Sigmoid colon (tissue), 4 donors: ENCODE data around the gene COL6A2.

Source experiments
- CTCF ChIP-seq, 4 experiments: fragments of 450-650 bp in 3 of 4; fragments of 200-600 bp in 1 of 4; IDR thresholded peaks; one replicate each; pipeline ENCODE4 v1.5.1; 2016 to 2019; ENCODE audit warnings: antibody characterized with exemption in 4 of 4, mild to moderate bottlenecking in 3 of 4, moderate library complexity in 2 of 4
- EP300 ChIP-seq, 4 donors: sonication (generic); formaldehyde crosslinking; IDR thresholded peaks; one replicate each; pipeline ENCODE4 v1.6.1; 2017; ENCODE audit warnings: antibody characterized with exemption in 4 of 4
- POLR2A ChIP-seq, 2 donors: fragments of 450-650 bp; IDR thresholded peaks; one replicate each; pipeline ENCODE4 v1.6.1; 2016; ENCODE audit warnings: antibody characterized with exemption in 2 of 2, mild to moderate bottlenecking in 2 of 2, moderate library complexity in 2 of 2

GRCh38 chr21:46099476-46099875 is 1.6 kb downstream of the COL6A2 start:
- peak in 1 of 2 donors; percentile 41 for TF ChIP-seq POLR2A (IDR thresholded peaks at IDR 0.05)
- TF ChIP-seq CTCF (IDR thresholded peaks at IDR 0.05) = peak in 2 of 4 experiments; percentile 11 to 17
- TF ChIP-seq EP300 (IDR thresholded peaks at IDR 0.05) = no peak
